Measurements from ENCODE around the gene FAM118A.
"Not testable (repeated sequence)": the region's sequence is repeated elsewhere in the genome, so short reads cannot be mapped to it uniquely, and the experiment has no call there.

Gene FAM118A

DNA sequence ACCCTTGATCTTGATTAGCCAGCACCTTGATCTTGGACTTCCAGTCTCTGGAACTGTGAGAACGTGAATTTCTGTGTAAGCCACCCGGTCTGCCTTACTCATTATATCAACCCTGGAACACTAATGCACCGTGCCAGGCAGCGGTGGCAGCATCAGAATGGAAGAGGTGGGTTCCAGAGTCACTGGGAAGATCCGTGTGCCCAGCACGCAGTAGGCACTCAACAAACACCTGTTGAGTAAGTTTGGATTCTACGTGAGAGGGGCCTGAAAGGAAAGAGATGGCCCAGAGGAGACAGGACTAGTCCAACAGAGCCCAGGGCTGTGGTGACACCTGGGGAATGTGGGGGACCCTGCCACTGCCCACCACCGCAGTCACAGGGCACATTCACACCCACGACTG, 31.6 kb upstream of the FAM118A start:
- H3K4me3 ChIP-seq (ENCODE audit: low read length) = no peak overlapping the region
- no peak for DNase-seq (ENCODE audit: low read depth, low spot score)

DNA sequence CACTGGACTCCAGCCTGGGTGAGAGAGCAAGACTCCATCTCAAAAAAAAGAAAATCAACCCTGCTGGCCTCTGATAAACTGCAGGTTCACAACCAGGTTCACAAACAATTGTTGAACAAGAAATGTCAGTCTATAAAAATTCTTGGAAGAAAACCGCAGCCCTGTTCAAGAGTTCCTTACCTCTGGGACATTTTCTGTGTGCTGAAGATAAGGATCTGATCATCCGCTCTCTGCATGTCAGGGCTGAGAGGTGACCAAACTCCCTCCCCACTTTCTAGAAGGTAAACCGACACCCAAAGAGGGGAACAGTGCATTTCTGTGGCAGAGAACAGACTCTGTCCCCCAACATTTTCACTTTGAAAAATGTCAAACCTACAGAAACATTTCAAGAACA, 29.1 kb upstream of the FAM118A start:
- no peak overlapping the region for H3K4me3 ChIP-seq (ENCODE audit: low read length)
- no peak for DNase-seq (ENCODE audit: low read depth, low spot score)

DNA sequence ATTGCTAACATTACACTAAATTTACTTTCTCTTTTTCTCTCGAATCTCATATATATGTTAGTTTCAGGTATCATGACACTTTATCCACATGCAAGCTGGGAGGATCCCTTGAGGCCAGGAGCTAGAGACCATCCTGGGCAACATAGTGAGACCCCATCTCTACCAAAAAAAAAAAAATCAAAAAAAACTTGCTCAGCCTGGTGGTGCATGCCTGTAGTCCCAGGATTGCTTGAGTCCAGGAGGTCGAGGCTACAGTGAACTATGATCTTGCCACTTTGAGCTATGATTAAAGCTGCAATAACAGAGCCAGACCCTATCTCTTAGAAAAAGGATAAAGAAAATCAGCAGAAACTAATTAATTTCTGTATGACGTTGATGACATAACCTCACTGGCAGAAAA, 28.7 kb upstream of the FAM118A start:
- H3K4me3 ChIP-seq (ENCODE audit: low read length) = no peak overlapping the region
- no peak for DNase-seq (ENCODE audit: low read depth, low spot score)

DNA sequence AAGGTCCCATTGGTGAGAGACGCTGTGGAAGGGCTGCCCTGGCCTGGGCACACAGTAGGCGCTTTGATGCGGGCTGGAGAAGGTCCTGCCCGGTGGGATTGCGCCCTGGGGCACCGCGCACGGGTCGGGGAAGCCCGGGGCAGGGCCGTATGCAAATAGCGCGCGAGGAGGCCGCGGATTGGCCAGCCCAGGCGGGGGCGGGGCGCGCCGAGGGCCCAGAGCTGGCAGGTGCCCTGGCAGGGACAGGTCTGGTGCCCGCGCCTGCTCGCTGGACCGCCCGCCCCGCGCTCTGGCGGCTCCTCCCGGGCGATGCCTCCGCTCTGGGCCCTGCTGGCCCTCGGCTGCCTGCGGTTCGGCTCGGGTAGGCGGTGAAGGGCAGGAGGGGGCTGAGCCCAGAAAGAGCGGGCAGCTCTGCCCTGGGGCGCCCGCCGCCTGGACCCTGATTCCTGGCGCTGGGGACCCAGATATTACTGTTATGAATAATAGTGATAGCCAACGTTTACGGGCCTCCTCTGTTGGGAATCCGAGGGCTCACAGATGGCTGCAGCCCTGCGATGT, 24.9 kb upstream of the FAM118A start, which contains the start of gene UPK3A:
Gene UPK3A, plus strand, starts transcription at position 245 of the 558 bp plus-strand sequence. Its CDS starts 65 bp downstream, at position 310.
- H3K4me3 ChIP-seq (ENCODE audit: low read length) = no peak within 1 kb of the TSS
- DNase-seq (ENCODE audit: low read depth, low spot score) = no peak

DNA sequence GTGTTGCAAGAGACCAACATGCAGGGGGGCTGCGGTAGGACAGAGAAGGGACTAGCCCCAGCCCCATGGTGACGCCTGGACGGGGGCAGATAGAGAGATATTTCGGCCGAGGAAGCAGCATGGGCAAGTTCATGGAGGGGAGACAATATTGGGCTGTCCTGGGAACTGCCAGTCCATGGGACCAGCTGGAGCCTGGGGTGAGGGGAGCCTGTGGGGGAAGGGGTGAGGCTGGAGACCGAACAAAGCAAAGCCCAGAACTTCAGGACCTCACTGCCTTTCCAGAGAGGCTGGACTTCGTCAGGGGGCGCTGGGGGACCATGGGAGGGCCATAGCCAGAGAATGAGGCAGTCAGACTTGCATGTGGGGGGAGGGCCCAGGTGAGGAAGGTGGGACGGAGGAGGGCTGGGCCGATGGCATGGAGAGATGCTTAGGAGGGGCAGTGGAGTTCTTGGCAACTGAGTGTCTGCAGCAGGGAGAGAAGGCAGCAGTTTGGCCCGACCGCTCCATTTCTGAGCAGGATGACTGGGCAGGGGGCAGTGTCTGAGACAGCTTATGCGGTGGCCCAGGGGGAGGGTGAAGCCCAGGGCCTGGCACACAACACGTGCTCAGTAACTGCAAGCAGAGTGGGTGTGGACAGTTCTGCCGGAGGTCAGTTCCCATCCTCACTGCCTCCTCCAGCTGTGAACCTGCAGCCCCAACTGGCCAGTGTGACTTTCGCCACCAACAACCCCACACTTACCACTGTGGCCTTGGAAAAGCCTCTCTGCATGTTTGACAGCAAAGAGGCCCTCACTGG, 24.3 kb upstream of the FAM118A start:
- DNase-seq (ENCODE audit: low read depth, low spot score) = no peak
- H3K4me3 ChIP-seq (ENCODE audit: low read length) = no peak overlapping the region

DNA sequence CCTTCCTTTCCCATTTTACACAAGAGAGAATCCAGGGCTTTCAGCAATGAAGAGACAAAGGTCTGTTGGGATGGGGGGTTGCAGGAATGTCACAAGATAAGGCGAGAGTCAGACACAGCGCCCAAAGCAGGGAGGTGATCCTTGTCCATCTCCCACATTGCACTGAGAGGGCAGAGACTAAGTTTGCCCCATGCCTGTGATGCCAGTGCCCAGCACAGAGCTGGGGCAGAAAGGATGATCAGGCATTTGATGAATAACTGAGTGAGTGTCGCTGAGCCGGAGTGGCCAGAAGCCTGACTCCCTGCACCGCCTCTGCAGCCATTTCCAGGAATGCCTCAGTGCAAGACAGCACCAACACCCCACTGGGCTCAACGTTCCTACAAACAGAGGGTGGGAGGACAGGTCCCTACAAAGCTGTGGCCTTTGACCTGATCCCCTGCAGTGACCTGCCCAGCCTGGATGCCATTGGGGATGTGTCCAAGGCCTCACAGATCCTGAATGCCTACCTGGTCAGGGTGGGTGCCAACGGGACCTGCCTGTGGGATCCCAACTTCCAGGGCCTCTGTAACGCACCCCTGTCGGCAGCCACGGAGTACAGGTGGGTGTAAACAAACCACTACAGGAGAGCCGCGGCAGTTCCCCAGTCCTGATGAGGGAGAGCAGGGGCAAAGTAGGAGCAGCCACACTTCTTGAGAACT, 22.7 kb upstream of the FAM118A start:
- H3K4me3 ChIP-seq (ENCODE audit: low read length) = no peak overlapping the region
- DNase-seq (ENCODE audit: low read depth, low spot score) = no peak

DNA sequence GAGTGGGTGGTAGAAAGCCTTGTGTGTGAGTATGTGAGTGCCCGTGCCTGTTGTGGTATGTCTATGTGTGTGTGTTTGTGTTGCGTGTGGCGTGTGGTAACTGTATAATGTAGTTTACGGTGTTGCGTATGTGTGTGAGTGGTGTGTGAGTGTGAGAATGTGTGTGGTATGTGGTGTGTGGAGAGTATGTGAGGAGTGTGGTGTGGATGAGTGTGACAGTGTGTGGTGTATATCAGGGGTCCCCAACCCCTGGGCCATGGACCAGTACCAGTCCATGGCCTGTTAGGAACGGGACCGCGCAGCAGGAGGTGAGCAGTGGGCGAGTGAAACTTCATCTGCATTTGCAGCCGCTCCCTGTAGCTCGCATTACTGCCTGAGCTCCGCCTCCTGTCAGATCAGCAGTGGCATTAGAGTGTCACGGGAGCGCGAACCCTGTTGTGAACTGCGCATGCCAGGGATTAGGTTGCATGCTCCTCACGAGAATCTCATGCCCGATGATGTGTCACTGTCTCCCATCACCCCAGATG, 19.3 kb upstream of the FAM118A start:
- DNase-seq (ENCODE audit: low read depth, low spot score) = no peak
- no peak overlapping the region for H3K4me3 ChIP-seq (ENCODE audit: low read length)

DNA sequence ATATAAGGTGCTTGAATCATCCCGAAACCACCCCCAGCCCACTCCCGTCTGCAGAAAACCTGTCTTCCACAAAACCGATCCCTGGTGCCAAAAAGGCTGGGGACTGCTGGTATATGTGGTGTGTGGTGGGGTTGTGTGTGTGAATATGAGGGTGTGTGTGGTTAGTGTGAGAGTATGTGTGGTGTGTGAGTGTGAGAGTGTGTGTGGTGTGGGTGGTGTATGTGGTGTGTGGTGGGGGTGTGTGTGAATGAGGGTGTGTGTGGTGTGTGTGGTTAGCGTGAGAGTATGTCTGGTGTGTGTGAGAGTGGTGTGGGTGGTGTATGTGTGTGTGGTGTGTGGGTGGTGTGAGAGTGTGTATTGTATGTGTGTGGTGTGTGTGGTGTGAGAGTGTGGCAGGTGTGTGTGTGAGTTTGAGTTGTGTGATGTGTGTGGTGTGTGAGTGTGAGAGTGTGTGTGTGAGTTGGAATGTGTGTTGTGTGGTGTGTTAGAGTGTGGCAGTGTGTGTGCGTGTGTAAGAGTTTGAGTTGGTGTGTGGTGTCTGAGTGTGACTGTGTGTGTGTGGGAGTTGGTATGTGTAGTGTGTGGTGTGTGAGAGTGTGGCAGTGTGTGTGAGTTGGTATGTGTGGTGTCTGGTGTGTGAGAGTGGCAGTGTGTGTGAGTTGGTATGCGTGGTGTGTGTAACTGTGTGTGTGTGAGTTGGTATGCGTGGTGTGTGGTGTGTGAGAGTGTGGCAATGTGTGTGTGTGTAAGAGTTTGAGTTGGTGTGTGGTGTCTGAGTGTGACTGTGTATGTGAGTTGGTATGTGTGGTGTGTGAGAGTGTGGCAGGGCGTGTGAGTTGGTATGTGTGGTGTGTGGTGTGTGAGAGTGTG, 18.4 kb upstream of the FAM118A start:
- H3K4me3 ChIP-seq (ENCODE audit: low read length) = no peak overlapping the region
- DNase-seq (ENCODE audit: low read depth, low spot score) = no peak

DNA sequence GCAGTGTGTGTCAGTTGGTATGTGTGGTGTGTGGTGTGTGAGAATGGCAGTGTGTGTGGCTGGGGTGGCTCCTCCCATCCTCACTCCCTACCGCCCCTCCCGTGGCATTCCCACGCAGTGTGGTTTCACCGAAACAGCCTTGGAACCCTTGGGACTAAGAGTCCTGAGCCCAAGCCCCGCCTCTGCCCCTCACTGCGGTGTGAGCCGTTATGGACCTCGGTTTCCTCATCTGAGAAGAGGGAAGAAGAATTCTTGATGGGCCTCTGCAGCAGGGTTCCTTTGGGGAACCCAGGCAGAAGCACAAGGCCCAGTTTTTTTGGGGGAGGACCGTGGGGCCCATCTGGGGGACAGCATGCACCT, 17.8 kb upstream of the FAM118A start:
- DNase-seq (ENCODE audit: low read depth, low spot score) = no peak
- no peak overlapping the region for H3K4me3 ChIP-seq (ENCODE audit: low read length)

DNA sequence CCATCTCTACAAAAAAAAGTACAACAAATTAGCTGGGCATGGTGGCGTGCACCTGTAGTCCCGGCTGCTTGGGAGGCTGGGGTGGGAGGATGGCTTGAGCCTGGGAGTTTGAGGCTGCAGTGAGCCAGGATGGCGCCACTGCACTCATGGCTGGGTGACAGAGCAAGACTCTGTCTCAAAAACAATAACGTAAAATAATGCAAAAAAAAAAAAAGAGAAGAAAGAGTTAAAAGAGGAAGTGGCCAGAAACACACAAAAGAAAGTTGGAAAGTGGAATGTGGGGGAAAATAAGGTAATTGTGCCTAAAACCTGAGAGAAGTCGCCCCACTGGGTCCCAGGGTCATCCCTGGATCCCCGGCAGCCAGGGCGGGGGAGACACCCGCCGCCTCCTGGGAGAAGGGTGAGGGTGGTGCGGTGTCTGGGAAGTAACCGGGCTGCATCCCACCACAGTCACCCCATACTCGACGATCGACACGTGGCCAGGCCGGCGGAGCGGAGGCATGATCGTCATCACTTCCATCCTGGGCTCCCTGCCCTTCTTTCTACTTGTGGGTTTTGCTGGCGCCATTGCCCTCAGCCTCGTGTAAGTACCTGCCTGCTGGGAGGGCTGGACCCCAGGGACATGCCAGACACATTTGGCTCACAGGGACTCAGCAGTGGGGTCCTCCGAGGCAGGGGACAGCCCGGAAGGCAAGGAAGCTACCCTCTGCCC, 16.8 kb upstream of the FAM118A start:
- no peak for DNase-seq (ENCODE audit: low read depth, low spot score)
- no peak overlapping the region for H3K4me3 ChIP-seq (ENCODE audit: low read length)

DNA sequence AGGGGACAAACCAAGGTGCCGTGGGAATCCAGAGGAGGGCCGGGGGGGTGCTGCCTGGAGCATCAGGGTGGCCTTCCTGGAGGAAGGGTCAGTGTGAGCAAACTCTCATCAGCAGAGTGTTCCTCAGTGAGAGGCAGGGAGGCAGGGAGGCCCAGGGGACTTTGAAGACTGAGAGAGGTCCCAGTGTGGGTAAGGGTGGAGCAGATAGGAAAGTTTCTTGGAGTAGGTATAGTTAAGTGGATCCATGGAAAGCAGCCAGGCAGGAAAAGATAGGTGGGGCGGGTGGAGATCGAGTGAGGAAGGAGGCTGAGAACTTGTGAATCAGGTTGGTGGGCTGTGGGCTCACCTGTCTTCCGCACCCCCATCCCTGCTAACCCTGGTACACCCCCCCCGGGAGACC, 15.7 kb upstream of the FAM118A start:
- H3K4me3 ChIP-seq (ENCODE audit: low read length) = no peak overlapping the region
- DNase-seq (ENCODE audit: low read depth, low spot score) = no peak

DNA sequence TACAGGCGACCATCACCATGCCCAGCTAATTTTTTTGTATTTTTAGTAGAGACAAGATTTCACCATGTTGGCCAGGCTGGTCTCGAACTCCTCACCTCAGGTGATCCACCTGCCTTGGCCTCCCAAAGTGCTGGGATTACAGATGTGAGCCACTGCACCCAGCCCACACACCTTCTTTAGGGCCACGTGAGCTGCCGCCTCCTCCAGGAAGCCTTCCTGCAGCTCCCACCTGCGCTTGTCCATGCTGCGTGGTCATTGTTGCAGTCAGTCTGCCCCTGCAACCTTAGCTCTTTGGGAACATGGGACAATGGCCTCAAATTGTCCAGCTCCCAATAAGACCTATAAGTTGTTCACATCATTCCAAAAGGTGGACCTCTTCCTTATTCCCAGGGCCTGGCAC, 14.7 kb upstream of the FAM118A start:
- DNase-seq (ENCODE audit: low read depth, low spot score); H3K4me3 ChIP-seq (ENCODE audit: low read length): not testable (repeated sequence)

DNA sequence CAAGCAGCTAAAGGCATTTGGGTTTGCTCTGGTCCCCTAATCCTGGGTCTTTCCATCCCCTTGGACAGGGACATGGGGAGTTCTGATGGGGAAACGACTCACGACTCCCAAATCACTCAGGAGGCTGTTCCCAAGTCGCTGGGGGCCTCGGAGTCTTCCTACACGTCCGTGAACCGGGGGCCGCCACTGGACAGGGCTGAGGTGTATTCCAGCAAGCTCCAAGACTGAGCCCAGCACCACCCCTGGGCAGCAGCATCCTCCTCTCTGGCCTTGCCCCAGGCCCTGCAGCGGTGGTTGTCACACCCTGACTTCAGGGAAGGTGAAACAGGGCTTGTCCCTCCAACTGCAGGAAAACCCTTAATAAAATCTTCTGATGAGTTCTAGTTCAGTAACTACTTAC, 14.2 kb upstream of the FAM118A start:
- no peak overlapping the region for H3K4me3 ChIP-seq (ENCODE audit: low read length)
- no peak for DNase-seq (ENCODE audit: low read depth, low spot score)

DNA sequence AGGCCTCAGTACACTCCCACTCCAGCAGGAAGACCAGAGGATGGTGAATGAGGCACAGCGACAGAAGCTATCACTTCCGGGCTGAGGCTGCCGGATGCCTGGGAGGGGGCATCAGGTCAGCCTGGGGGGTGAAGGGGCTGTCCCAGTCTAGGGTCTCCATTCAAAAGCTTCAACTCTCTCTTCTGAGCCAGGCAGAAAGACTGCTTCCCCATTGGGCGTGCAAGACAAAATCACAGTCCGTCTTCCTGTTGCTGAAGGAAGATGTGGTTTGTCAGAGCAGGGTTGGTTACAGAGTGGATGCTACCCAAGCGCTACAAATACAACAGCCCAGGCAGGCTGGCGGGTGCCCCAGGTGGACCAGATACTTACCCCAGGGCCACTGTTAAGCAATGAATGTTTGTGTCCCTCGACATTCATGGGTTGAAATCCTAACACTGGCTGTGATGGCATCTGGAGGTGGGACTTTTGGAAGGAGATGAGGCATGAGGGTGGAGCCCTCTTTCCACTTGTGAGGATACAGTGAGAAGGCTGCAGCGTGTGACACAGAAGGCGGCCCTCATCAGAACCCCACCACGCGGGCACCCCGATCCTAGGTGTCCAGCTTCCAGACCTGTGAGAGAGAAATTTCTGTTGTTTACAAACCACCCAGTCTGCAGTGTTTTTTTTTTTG, 13.0 kb upstream of the FAM118A start:
- peak overlapping the region; percentile 9; the same call in 1 of the 2 replicates for H3K4me3 ChIP-seq (ENCODE audit: low read length)
- DNase-seq (ENCODE audit: low read depth, low spot score) = peak; percentile 41

DNA sequence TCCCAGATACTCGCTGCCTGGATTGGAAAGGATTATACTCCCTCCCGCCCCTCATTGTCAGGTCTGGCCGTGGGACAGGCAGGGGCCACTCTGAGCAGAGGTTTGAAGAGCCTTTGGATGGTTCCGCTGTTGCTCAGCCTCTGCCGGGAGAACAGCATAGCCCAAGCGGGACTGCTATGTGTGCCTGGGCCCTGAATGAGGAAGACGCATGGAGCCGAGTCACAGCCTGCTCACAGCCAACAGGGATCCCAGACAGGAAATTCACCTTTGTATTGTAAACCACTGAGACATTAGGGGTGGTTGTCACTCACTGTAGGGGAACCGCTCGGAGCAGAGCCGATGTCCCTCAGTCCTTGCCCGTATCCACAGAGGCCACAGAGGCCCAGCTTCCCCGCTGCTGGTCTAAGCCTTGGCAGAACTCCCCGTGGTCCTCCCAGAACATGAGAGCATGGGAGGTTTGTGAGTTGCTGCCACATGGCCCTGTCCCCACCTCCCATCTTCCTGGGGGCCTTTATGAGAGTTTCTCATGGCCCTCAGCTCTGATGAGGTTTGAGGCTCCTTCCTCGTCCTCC, 10.7 kb upstream of the FAM118A start:
- no peak for DNase-seq (ENCODE audit: low read depth, low spot score)
- no peak overlapping the region for H3K4me3 ChIP-seq (ENCODE audit: low read length)

DNA sequence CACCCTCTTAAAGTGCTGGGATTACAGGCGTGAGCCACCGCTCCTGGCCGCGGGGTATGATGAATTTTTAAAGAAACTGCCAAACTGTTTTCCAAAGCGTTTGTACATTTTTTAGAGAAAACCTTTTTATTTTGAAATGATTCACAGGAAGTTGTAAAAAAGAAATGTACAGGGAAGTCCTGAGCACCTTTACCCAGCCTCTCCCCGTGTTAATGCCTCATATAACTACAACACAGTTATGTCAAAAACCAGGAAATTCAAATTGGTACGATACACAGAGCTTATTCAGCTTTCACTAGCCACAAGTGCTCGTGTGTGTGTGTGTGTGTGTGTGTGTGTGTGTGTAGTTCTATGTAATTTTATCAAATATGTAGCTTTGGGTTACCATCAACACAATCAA, 7.0 kb upstream of the FAM118A start:
- no peak for DNase-seq (ENCODE audit: low read depth, low spot score)

DNA sequence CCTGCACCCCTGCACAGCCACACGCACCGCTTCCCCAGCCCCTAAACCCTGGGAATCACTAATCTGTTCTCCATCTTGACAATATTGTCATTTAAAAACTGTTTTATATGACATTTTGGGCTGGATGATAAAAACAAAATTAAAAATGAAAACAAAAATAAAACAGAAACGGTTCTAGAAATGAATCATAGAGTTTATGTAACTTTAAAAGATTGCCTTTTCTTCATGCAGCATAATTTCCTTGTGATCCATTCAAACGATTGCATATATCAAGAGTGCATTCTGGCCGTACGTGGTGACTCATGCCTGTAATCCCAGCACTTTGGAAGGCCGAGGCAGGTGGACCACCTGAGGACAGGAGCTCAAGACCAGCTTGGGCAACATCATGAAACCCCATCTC, 6.6 kb upstream of the FAM118A start:
- no peak for DNase-seq (ENCODE audit: low read depth, low spot score)
- H3K4me3 ChIP-seq (ENCODE audit: low read length) = no peak overlapping the region

More for the DNA sequence above, 7.0 kb upstream of the FAM118A start:
- no peak overlapping the region for H3K4me3 ChIP-seq (ENCODE audit: low read length)

DNA sequence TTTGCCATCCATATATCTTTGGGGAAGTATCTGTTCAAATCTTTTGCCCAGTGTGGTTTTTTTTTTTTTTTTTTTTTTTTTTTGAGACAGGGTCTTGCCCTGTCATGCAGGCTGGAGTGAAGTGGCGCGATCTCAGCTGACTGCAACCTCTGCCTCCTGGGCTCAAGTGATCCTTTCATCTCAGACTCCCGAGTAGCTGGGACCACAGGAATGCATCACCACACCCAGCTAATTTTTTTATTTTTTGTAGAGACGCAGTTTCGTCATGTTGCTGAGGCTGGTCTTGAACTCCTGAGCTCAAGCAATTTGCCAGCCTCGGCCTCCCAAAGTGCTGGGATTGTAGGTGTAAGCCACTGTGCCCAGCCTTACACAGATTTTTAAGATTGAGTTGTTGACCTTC, 4.8 kb upstream of the FAM118A start:
- no peak for DNase-seq (ENCODE audit: low read depth, low spot score)
- H3K4me3 ChIP-seq (ENCODE audit: low read length) = no peak overlapping the region
